IMR-90 (cell line): Measurements from ENCODE around the gene C5.

ENCODE experiments used
- CTCF ChIP-seq: conservative IDR thresholded peaks from 2 replicates; pipeline ENCODE4 v1.5.1; 2012; ENCODE audit warnings: mild to moderate bottlenecking, low read depth, low read length, improper control_type of control experiment
- RCOR1 ChIP-seq: IDR thresholded peaks from 2 replicates; pipeline ENCODE4 v1.6.1; 2012; ENCODE audit warnings: mild to moderate bottlenecking, low read length, improper control_type of control experiment; ENCODE audit not compliant: insufficient replicate concordance

GRCh38 chr9:120925535-120926396 lies 124.3 kb downstream of the C5 start:
- TF ChIP-seq CTCF = no peak
- TF ChIP-seq RCOR1 = peak; percentile 60
